M059J (cell line): ENCODE data around the gene PRAME. TPM values are rescaled to one million over a fixed set of nuclear protein-coding genes. Genes with fewer than 3 reads are reported as not detected.
"Not testable (repeated sequence)": the region's sequence is repeated elsewhere in the genome, so short reads cannot be mapped to it uniquely, and the experiment has no call there.

Experiments
- DNase-seq: peaks from one replicate; pipeline ENCODE4 v3.0.0-alpha.2; 2012; ENCODE audit warnings: low read depth
- total RNA-seq: library from RNA; depleted of rRNA; stranded (reverse); fragments of >200 nt; shearing (Covaris generic); gene quantifications from 2 replicates; pipeline ENCODE4 v1.2.3, GENCODE V29; 2014; rRNA removed

PRAME gene
- total RNA-seq = not detected in 2 replicates

GRCh38 chr22:22558972-22559603 is at the start of gene PRAME:
Gene PRAME, minus strand, starts transcription at chr22:22559265. Its CDS starts 2,433 bp downstream, at chr22:22556832.
- peak; percentile 18 for DNase-seq

- not testable (repeated sequence) for DNase-seq
Measured at GRCh38 chr22:22608022-22608421, 49.0 kb upstream of the PRAME start.

- no peak for DNase-seq
Measured at GRCh38 chr22:22605074-22605404, 46.0 kb upstream of the PRAME start.

- DNase-seq = no peak
Measured at GRCh38 chr22:22604326-22605073, 45.4 kb upstream of the PRAME start.

GRCh38 chr22:22603470-22603947 is 44.4 kb upstream of the PRAME start:
- no peak for DNase-seq

- no peak for DNase-seq
Measured at GRCh38 chr22:22600531-22601261, 41.6 kb upstream of the PRAME start.

- no peak for DNase-seq
Measured at GRCh38 chr22:22599248-22599647, 40.2 kb upstream of the PRAME start.

- DNase-seq = no peak
Measured at GRCh38 chr22:22598144-22598543, 39.1 kb upstream of the PRAME start.

- no peak for DNase-seq
Measured at GRCh38 chr22:22595001-22595835, 36.2 kb upstream of the PRAME start.

- DNase-seq = peak; percentile 41
Measured at GRCh38 chr22:22593964-22594656, 35.0 kb upstream of the PRAME start.

GRCh38 chr22:22593250-22593649 is 34.2 kb upstream of the PRAME start:
- DNase-seq = no peak

GRCh38 chr22:22591348-22592299 is 32.6 kb upstream of the PRAME start:
- DNase-seq = no peak

GRCh38 chr22:22590136-22590891 is 31.2 kb upstream of the PRAME start:
- no peak for DNase-seq

- DNase-seq = no peak
Measured at GRCh38 chr22:22588485-22589164, 29.6 kb upstream of the PRAME start.

GRCh38 chr22:22587577-22588188 is 28.6 kb upstream of the PRAME start:
- no peak for DNase-seq

GRCh38 chr22:22584722-22585121 is 25.7 kb upstream of the PRAME start:
- no peak for DNase-seq

- no peak for DNase-seq
Measured at GRCh38 chr22:22583030-22583429, 24.0 kb upstream of the PRAME start.

- not testable (repeated sequence) for DNase-seq
Measured at GRCh38 chr22:22581524-22581923, 22.5 kb upstream of the PRAME start.
